ENCODE data around the gene HTR1E. TPM values are rescaled to one million over a fixed set of nuclear protein-coding genes. Genes with fewer than 3 reads are reported as not detected.
"Not testable (repeated sequence)": the region's sequence is repeated elsewhere in the genome, so short reads cannot be mapped to it uniquely, and the experiment has no call there.

HTR1E gene
- total RNA-seq, 2 experiments from 2014 or later = not detected

DNA sequence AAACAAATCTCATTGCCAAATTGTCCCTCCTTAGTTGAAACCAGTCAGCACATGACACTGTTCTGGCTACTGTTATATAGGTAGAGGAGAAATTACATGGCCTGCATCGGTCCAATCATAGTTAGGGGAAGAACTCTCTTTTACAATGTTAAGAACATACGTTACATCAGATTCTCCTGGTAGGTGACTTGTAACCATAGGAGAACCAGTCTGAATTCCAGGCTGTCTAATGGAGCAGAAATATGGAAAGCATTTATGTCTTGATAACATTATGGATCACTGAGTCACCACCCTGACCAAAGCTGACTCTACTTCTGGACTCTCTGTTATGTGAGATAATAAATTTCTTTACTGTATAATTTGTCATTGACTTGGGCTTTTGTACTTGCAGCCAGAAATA lies 40.9 kb downstream of the HTR1E start:
- H3K4me1 ChIP-seq (ENCODE audit: insufficient read depth, low read length) = no peaks in the 10 kb centered on the region
- no peak for DNase-seq
- Mint-ChIP-seq H3K27me3 (no peaks in the 10 kb centered on the region), H3K4me3 (no peak overlapping the region), H3K4me1 (ENCODE audit: low read depth) (no peaks in the 10 kb centered on the region), H3K27ac (no peak overlapping the region), H3K36me3 (ENCODE audit: low read depth) (no peaks in the 10 kb centered on the region), H3K9me3 (no peaks in the 10 kb centered on the region)
- no peak overlapping the region for H3K27ac ChIP-seq (ENCODE audit: low read depth in 1 of 2, low read length in 2 of 2)
- H3K27me3 ChIP-seq (ENCODE audit: control insufficient read depth in 1 of 2, insufficient read depth in 2 of 2, low read length in 2 of 2) = no peaks in the 10 kb centered on the region
- no peak overlapping the region for H3K4me3 ChIP-seq (ENCODE audit: low read length)
- ATAC-seq (ENCODE audit: poor library complexity) = no peak
- ChIA-PET CTCF (interaction anchor here (0.6 kb wide), 1 partner anchor 102 kb away, joined by 3 read pairs; no protein-coding TSS in a partner anchor), POLR2A (no interaction called here)
- peaks cover 0 to 4% of the 10 kb centered on the region in 2 experiments for H3K9me3 ChIP-seq (ENCODE audit: control insufficient read depth in 1 of 2, insufficient read depth in 1 of 2, low read length in 2 of 2)
- TF ChIP-seq, protein P1, sequence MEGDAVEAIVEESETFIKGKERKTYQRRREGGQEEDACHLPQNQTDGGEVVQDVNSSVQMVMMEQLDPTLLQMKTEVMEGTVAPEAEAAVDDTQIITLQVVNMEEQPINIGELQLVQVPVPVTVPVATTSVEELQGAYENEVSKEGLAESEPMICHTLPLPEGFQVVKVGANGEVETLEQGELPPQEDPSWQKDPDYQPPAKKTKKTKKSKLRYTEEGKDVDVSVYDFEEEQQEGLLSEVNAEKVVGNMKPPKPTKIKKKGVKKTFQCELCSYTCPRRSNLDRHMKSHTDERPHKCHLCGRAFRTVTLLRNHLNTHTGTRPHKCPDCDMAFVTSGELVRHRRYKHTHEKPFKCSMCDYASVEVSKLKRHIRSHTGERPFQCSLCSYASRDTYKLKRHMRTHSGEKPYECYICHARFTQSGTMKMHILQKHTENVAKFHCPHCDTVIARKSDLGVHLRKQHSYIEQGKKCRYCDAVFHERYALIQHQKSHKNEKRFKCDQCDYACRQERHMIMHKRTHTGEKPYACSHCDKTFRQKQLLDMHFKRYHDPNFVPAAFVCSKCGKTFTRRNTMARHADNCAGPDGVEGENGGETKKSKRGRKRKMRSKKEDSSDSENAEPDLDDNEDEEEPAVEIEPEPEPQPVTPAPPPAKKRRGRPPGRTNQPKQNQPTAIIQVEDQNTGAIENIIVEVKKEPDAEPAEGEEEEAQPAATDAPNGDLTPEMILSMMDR (IDR thresholded peaks at IDR 0.05) = no peak
- intact Hi-C loops (cut with DNase I, micrococcal nuclease) = no loop called here
- no peaks in the 10 kb centered on the region for H3K36me3 ChIP-seq (ENCODE audit: insufficient read depth, low read length)

GRCh38 chr6:87001494-87001893 lies 64.2 kb downstream of the HTR1E start:
- Mint-ChIP-seq H3K27me3 (no peaks in the 10 kb centered on the region), H3K4me1 (ENCODE audit: low read depth) (no peaks in the 10 kb centered on the region), H3K9me3 (peaks cover 14% of the 10 kb centered on the region), H3K27ac (no peak overlapping the region), H3K36me3 (ENCODE audit: low read depth) (no peaks in the 10 kb centered on the region), H3K4me3 (no peak overlapping the region)
- CTCF ChIA-PET = no interaction called here
- ATAC-seq (ENCODE audit: poor library complexity) = no peak
- H3K4me3 ChIP-seq (ENCODE audit: low read length) = no peak overlapping the region
- no peaks in the 10 kb centered on the region for H3K36me3 ChIP-seq (ENCODE audit: insufficient read depth, low read length)
- POLR2A ChIA-PET = no interaction called here
- H3K4me1 ChIP-seq (ENCODE audit: insufficient read depth, low read length) = no peaks in the 10 kb centered on the region
- no peaks in the 10 kb centered on the region for H3K27me3 ChIP-seq (ENCODE audit: control insufficient read depth in 1 of 2, insufficient read depth in 2 of 2, low read length in 2 of 2)
- H3K9me3 ChIP-seq (ENCODE audit: control insufficient read depth in 1 of 2, insufficient read depth in 1 of 2, low read length in 2 of 2) = no peaks in the 10 kb centered on the region
- TF ChIP-seq, protein P1 (IDR thresholded peaks at IDR 0.05) = no peak
- intact Hi-C loops (cut with DNase I, micrococcal nuclease) = no loop called here
- no peak for DNase-seq
- no peak overlapping the region for H3K27ac ChIP-seq (ENCODE audit: low read depth in 1 of 2, low read length in 2 of 2)

- intact Hi-C loops (cut with DNase I, micrococcal nuclease); H3K4me1 Mint-ChIP-seq (ENCODE audit: low read depth); POLR2A ChIA-PET; H3K27ac Mint-ChIP-seq; CTCF ChIA-PET; H3K9me3 ChIP-seq (ENCODE audit: control insufficient read depth in 1 of 2, insufficient read depth in 1 of 2, low read length in 2 of 2); H3K27me3 ChIP-seq (ENCODE audit: control insufficient read depth in 1 of 2, insufficient read depth in 2 of 2, low read length in 2 of 2); H3K4me1 ChIP-seq (ENCODE audit: insufficient read depth, low read length); H3K27ac ChIP-seq (ENCODE audit: low read depth in 1 of 2, low read length in 2 of 2); ATAC-seq (ENCODE audit: poor library complexity); DNase-seq; H3K36me3 ChIP-seq (ENCODE audit: insufficient read depth, low read length); H3K27me3 Mint-ChIP-seq; H3K36me3 Mint-ChIP-seq (ENCODE audit: low read depth); H3K4me3 Mint-ChIP-seq; H3K4me3 ChIP-seq (ENCODE audit: low read length): not testable (repeated sequence)
- peaks cover 14% of the 10 kb centered on the region for H3K9me3 Mint-ChIP-seq
Observed at GRCh38 chr6:87002391-87002790, 65.1 kb downstream of the HTR1E start.

DNA sequence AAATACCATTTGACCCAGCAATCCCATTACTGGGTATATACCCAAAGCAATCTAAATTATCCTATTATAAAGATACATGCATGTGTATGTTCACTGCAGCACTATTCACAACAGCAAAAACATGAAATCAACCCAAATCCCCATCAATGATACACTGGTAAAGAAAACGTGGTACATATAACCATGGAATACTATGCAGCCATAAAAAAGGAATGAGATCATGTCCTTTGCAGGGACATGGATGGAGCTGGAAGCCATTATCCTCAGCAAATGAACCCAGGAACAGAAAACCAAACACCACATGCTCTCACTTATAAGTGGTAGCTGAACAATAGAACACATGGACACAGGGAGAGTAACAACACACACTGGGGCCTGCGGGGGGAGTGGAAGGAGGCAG lies 69.2 kb downstream of the HTR1E start:
- peaks cover 14% of the 10 kb centered on the region for H3K9me3 Mint-ChIP-seq
- H3K27ac ChIP-seq (ENCODE audit: low read depth in 1 of 2, low read length in 2 of 2); DNase-seq; H3K4me1 ChIP-seq (ENCODE audit: insufficient read depth, low read length); H3K36me3 Mint-ChIP-seq (ENCODE audit: low read depth); CTCF ChIA-PET; H3K9me3 ChIP-seq (ENCODE audit: control insufficient read depth in 1 of 2, insufficient read depth in 1 of 2, low read length in 2 of 2); H3K36me3 ChIP-seq (ENCODE audit: insufficient read depth, low read length); ATAC-seq (ENCODE audit: poor library complexity); H3K4me1 Mint-ChIP-seq (ENCODE audit: low read depth); POLR2A ChIA-PET; intact Hi-C loops (cut with DNase I, micrococcal nuclease); H3K27me3 ChIP-seq (ENCODE audit: control insufficient read depth in 1 of 2, insufficient read depth in 2 of 2, low read length in 2 of 2); H3K27me3 Mint-ChIP-seq; H3K4me3 Mint-ChIP-seq; H3K27ac Mint-ChIP-seq; H3K4me3 ChIP-seq (ENCODE audit: low read length): not testable (repeated sequence)

GRCh38 chr6:87009581-87009980 lies 72.3 kb downstream of the HTR1E start:
- H3K27ac ChIP-seq (ENCODE audit: low read depth in 1 of 2, low read length in 2 of 2); H3K4me3 Mint-ChIP-seq; H3K4me3 ChIP-seq (ENCODE audit: low read length); H3K27me3 Mint-ChIP-seq; H3K27me3 ChIP-seq (ENCODE audit: control insufficient read depth in 1 of 2, insufficient read depth in 2 of 2, low read length in 2 of 2); H3K36me3 ChIP-seq (ENCODE audit: insufficient read depth, low read length); H3K9me3 Mint-ChIP-seq; H3K36me3 Mint-ChIP-seq (ENCODE audit: low read depth); CTCF ChIA-PET; H3K27ac Mint-ChIP-seq; H3K4me1 Mint-ChIP-seq (ENCODE audit: low read depth); ATAC-seq (ENCODE audit: poor library complexity); DNase-seq; POLR2A ChIA-PET; H3K4me1 ChIP-seq (ENCODE audit: insufficient read depth, low read length); intact Hi-C loops (cut with DNase I, micrococcal nuclease); H3K9me3 ChIP-seq (ENCODE audit: control insufficient read depth in 1 of 2, insufficient read depth in 1 of 2, low read length in 2 of 2): not testable (repeated sequence)

Measured in CD4-positive, alpha-beta T cell (primary cell).